ENCODE data around the gene MRPL40.

MRPL40 gene

GRCh38 chr22:19478901-19479354 lies 46.6 kb downstream of the MRPL40 start, which contains the start of gene UFD1:
Gene UFD1, minus strand, starts transcription at chr22:19479193. Its CDS starts 108 bp downstream, at chr22:19479085.
- peak within 1 kb of the TSS; percentile 90 for H3K4me3 ChIP-seq (ENCODE audit: low read depth, low read length)

- H3K4me3 ChIP-seq (ENCODE audit: low read depth, low read length), result peak within 1 kb of the TSS; percentile 90
Measured at GRCh38 chr22:19479355-19480172, 47.2 kb downstream of the MRPL40 start, which contains the start of gene CDC45. Gene CDC45, plus strand, starts transcription at chr22:19479920. Its CDS starts 49 bp downstream, at chr22:19479969.

GRCh38 chr22:19480173-19480568 lies 47.8 kb downstream of the MRPL40 start:
- peak overlapping the region; percentile 85 for H3K4me3 ChIP-seq (ENCODE audit: low read depth, low read length)

- peak overlapping the region; percentile 85 for H3K4me3 ChIP-seq (ENCODE audit: low read depth, low read length)
Measured at GRCh38 chr22:19480789-19481188, 48.4 kb downstream of the MRPL40 start.

- H3K4me3 ChIP-seq (ENCODE audit: low read depth, low read length), result no peak overlapping the region
Measured at GRCh38 chr22:19482297-19482696, 50.0 kb downstream of the MRPL40 start.

- no peak overlapping the region for H3K4me3 ChIP-seq (ENCODE audit: low read depth, low read length)
Measured at GRCh38 chr22:19483481-19484244, 51.3 kb downstream of the MRPL40 start.
